Stomach (tissue), 4 donors: ENCODE measurements around the gene PIK3R2.
A peak's percentile ranks its signal among the peaks of the same experiment; 100 is the strongest.

Experiments used
- POLR2A ChIP-seq, 4 donors: fragments of 450-650 bp; IDR thresholded peaks; one replicate each; pipeline ENCODE4 v1.6.1; 2016; ENCODE audit warnings: antibody characterized with exemption in 4 of 4, control low read depth in 2 of 4, mild to moderate bottlenecking in 1 of 4, moderate library complexity in 1 of 4
- POLR2AphosphoS5 ChIP-seq, 3 donors: sonication (generic); formaldehyde crosslinking; IDR thresholded peaks; one replicate each; pipeline ENCODE4 v1.6.1; 2016; ENCODE audit warnings: antibody characterized with exemption in 3 of 3
- TF ChIP-seq, protein P1 (sequence below), 7 experiments: fragments of 450-650 bp in 4 of 7; fragments of 200-600 bp in 3 of 7; sonication (generic) in 3 of 7; IDR thresholded peaks; one replicate each; pipeline ENCODE4 v1.5.1; 2016 to 2019; ENCODE audit warnings: antibody characterized with exemption in 7 of 7, control low read depth in 2 of 7, mild to moderate bottlenecking in 1 of 7

DNA sequence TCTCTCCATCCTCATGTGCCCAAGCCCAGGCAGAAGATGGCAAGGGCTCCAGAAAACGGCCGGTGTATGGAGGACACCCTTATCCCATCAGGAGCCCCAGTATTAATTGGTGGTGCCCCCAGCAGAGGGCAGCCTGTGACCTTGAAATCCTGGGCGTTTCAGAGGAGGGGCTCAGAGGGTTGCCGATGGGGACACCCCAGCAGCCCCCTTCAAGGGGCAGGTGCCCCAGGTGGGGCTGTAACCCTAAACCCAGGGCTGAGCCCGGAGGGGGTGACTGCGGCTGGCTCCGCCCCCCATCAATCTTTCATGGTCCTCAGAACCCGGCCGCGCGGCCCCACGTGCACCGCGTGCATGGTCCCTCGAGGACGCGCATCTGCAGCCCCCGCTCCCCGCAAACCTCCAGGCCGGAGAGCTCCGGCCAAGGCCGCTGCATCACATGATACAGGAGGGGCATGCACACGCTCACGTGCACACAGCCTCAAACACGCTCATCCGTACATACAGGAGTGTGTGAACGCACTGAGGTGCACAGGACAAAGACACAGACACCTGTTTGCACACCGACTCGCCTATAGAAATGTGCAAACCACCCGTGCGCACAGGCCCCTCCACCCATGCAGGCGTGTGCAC lies 49.9 kb downstream of the PIK3R2 start:
- TF ChIP-seq POLR2A (IDR thresholded peaks at IDR 0.05) (no peak), POLR2AphosphoS5 (IDR thresholded peaks at IDR 0.05) (no peak)
- TF ChIP-seq, protein P1, sequence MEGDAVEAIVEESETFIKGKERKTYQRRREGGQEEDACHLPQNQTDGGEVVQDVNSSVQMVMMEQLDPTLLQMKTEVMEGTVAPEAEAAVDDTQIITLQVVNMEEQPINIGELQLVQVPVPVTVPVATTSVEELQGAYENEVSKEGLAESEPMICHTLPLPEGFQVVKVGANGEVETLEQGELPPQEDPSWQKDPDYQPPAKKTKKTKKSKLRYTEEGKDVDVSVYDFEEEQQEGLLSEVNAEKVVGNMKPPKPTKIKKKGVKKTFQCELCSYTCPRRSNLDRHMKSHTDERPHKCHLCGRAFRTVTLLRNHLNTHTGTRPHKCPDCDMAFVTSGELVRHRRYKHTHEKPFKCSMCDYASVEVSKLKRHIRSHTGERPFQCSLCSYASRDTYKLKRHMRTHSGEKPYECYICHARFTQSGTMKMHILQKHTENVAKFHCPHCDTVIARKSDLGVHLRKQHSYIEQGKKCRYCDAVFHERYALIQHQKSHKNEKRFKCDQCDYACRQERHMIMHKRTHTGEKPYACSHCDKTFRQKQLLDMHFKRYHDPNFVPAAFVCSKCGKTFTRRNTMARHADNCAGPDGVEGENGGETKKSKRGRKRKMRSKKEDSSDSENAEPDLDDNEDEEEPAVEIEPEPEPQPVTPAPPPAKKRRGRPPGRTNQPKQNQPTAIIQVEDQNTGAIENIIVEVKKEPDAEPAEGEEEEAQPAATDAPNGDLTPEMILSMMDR (IDR thresholded peaks at IDR 0.05) = peak in 2 of 7 experiments; percentile 19 to 20
